Left lung (tissue), 10 donors: ENCODE data around the gene GDF11. TPM values are rescaled to one million over a fixed set of nuclear protein-coding genes. Genes with fewer than 3 reads are reported as not detected.

ENCODE experiments used
- ATAC-seq: fragments of 200-7000 bp; cut with Tn5 transposase; one replicate; pipeline ENCODE4 v1.9.1; 2020; ENCODE audit warnings: moderate library complexity
- DNase-seq, 4 donors: peaks; one replicate each; pipeline ENCODE4 v3.0.0-alpha.2; 2013 to 2020
- H3K27ac ChIP-seq, 2 donors: fragments of 200-600 bp; sonication (generic) in 1 of 2; one replicate each; pipeline versions ENCODE4 v1.5.0 to v1.8.0; 2020 to 2021
- H3K27me3 ChIP-seq, 2 donors: fragments of 200-600 bp; sonication (generic) in 1 of 2; one replicate each; pipeline versions ENCODE4 v1.5.0 to v1.8.0; 2020 to 2021
- H3K36me3 ChIP-seq, 2 donors: fragments of 200-600 bp; sonication (generic) in 1 of 2; one replicate each; pipeline versions ENCODE4 v1.5.0 to v1.8.0; 2020 to 2021
- H3K4me1 ChIP-seq, 2 donors: fragments of 200-600 bp; one replicate each; pipeline ENCODE4 v1.8.0; 2021
- H3K4me3 ChIP-seq, 2 donors: fragments of 200-600 bp; sonication (generic) in 1 of 2; one replicate each; pipeline versions ENCODE4 v1.5.0 to v1.8.0; 2020 to 2021; ENCODE audit warnings: mild to moderate bottlenecking in 1 of 2
- H3K9me3 ChIP-seq, 2 donors: fragments of 200-600 bp; sonication (generic) in 1 of 2; one replicate each; pipeline versions ENCODE4 v1.5.0 to v1.8.0; 2020 to 2021
- intact Hi-C, 2 donors: fragments of 100-400 bp; cut with DNase I; formaldehyde crosslinking; loops; one replicate each; pipeline versions ENCODE4 v1.11.2 to v1.14.2; 2022
- polyA plus RNA-seq, 6 donors: library from polyadenylated mRNA; unstranded; fragments of 120-200 nt; gene quantifications; one replicate each; pipeline ENCODE4 v1.2.1, GENCODE V29; 2013; ENCODE audit not compliant: insufficient read length in 6 of 6
- total RNA-seq, 2 donors: library from RNA; stranded (reverse); fragmentation: NEBNext Ultra II Directional; extraction: Animal tissue kit (Norgen Biotek cat#: 25700); gene quantifications; one replicate each; pipeline ENCODE4 v1.2.1, GENCODE V29; 2021
- TF ChIP-seq, protein P1 (sequence below), 2 donors: fragments of 200-600 bp; sonication (generic) in 1 of 2; IDR thresholded peaks; one replicate each; pipeline versions ENCODE4 v1.5.0 to v1.8.0; 2021; ENCODE audit warnings: antibody characterized with exemption in 2 of 2
- donor health status: DM: no; HTN: yes; CAD: no.
- donor health status: DM: no; HTN: no; CAD: no.

GDF11 gene
- total and polyA plus RNA-seq, 8 donors: 7.6 to 20.2 (median 16.0) TPM

DNA sequence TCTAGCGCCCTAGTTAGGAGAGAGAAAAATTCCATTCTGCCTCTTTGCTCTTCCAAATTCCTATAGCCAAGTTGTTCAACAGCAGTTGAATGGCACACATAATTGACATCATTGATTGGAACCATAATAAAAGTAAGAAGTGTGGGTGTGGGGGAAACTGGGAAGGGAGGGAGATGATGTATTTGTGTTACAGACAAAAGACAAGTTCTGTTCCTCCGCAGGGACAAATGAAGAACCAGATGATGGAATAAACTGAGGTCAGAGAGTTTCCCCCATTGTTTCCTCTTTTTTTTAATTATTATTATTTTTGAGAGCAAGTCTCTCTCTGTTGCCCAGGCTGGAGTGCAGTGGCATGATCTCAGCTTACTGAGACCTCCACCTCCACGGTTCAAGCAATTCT lies 34.9 kb downstream of the GDF11 start:
- Histone ChIP-seq H3K36me3 (peaks cover 0 to 89% of the 10 kb centered on the region in 2 donors), H3K4me1 (peaks cover 4 to 7% of the 10 kb centered on the region in 2 donors), H3K27me3 (no peaks in the 10 kb centered on the region), H3K27ac (no peak overlapping the region), H3K9me3 (no peaks in the 10 kb centered on the region), H3K4me3 (no peak overlapping the region)
- DNase-seq: no peak
- TF ChIP-seq, protein P1, sequence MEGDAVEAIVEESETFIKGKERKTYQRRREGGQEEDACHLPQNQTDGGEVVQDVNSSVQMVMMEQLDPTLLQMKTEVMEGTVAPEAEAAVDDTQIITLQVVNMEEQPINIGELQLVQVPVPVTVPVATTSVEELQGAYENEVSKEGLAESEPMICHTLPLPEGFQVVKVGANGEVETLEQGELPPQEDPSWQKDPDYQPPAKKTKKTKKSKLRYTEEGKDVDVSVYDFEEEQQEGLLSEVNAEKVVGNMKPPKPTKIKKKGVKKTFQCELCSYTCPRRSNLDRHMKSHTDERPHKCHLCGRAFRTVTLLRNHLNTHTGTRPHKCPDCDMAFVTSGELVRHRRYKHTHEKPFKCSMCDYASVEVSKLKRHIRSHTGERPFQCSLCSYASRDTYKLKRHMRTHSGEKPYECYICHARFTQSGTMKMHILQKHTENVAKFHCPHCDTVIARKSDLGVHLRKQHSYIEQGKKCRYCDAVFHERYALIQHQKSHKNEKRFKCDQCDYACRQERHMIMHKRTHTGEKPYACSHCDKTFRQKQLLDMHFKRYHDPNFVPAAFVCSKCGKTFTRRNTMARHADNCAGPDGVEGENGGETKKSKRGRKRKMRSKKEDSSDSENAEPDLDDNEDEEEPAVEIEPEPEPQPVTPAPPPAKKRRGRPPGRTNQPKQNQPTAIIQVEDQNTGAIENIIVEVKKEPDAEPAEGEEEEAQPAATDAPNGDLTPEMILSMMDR (IDR thresholded peaks at IDR 0.05): no peak
- ATAC-seq: no peak
- intact Hi-C loops: no loop called here

- Histone ChIP-seq H3K36me3 (peaks cover 0 to 93% of the 10 kb centered on the region in 2 donors), H3K4me3 (no peak overlapping the region), H3K27me3 (no peaks in the 10 kb centered on the region), H3K27ac (no peak overlapping the region), H3K4me1 (peaks cover 4 to 7% of the 10 kb centered on the region in 2 donors), H3K9me3 (no peaks in the 10 kb centered on the region)
- ATAC-seq (no peak), DNase-seq (no peak)
- intact Hi-C loops: no loop called here
- TF ChIP-seq, protein P1 (IDR thresholded peaks at IDR 0.05): no peak
Observed at GRCh38 chr12:55780685-55781084, 37.8 kb downstream of the GDF11 start.

GRCh38 chr12:55788546-55788945 lies 45.6 kb downstream of the GDF11 start:
- no peak for DNase-seq
- Histone ChIP-seq H3K9me3 (no peaks in the 10 kb centered on the region), H3K27ac (no peak overlapping the region), H3K27me3 (no peaks in the 10 kb centered on the region), H3K4me3 (no peak overlapping the region), H3K36me3 (peaks cover 7 to 97% of the 10 kb centered on the region in 2 donors), H3K4me1 (no peaks in the 10 kb centered on the region)
- no peak for ATAC-seq
- intact Hi-C loops: no loop called here
- TF ChIP-seq, protein P1 (IDR thresholded peaks at IDR 0.05): no peak

- no peak for DNase-seq
- ATAC-seq: peak; percentile 15
- Histone ChIP-seq H3K9me3 (no peaks in the 10 kb centered on the region), H3K4me1 (no peaks in the 10 kb centered on the region), H3K4me3 (no peak overlapping the region), H3K27me3 (no peaks in the 10 kb centered on the region), H3K27ac (no peak overlapping the region), H3K36me3 (peaks cover 7 to 97% of the 10 kb centered on the region in 2 donors)
- TF ChIP-seq, protein P1 (IDR thresholded peaks at IDR 0.05): no peak
- intact Hi-C loops: no loop called here
Observed at GRCh38 chr12:55789171-55789570, 46.2 kb downstream of the GDF11 start.

GRCh38 chr12:55789893-55790292 lies 47.0 kb downstream of the GDF11 start:
- DNase-seq: no peak
- TF ChIP-seq, protein P1 (IDR thresholded peaks at IDR 0.05): no peak
- intact Hi-C loops: no loop called here

More at GRCh38 chr12:55789893-55790292, 47.0 kb downstream of the GDF11 start:
- Histone ChIP-seq H3K4me1 (no peaks in the 10 kb centered on the region), H3K9me3 (no peaks in the 10 kb centered on the region), H3K36me3 (peaks cover 7 to 97% of the 10 kb centered on the region in 2 donors), H3K27me3 (no peaks in the 10 kb centered on the region), H3K27ac (no peak overlapping the region), H3K4me3 (no peak overlapping the region)
- no peak for ATAC-seq
